Right ventricle myocardium inferior (tissue), 1 donor: ENCODE data around the gene HS6ST1. TPM values are rescaled to one million over a fixed set of nuclear protein-coding genes. Genes with fewer than 3 reads are reported as not detected.

ENCODE experiments used
- ATAC-seq: fragments of 200-7000 bp; cut with Tn5 transposase; one replicate; pipeline ENCODE4 v1.9.1; 2020; ENCODE audit warnings: mild to moderate bottlenecking, moderate library complexity
- DNase-seq: peaks from one replicate; pipeline ENCODE4 v3.0.0; 2021; ENCODE audit errors: missing footprints
- intact Hi-C: fragments of 100-400 bp; cut with DNase I; formaldehyde crosslinking; loops from one replicate; pipeline ENCODE4 v1.11.0; 2022
- total RNA-seq: library from RNA; stranded (reverse); fragmentation: NEBNext Ultra II Directional; extraction: Animal tissue kit (Norgen Biotek cat#: 25700); gene quantifications from one replicate; pipeline ENCODE4 v1.2.1, GENCODE V29; 2021
- donor health status: DM: no; HTN: yes; CAD: no; lungs with severe emphysema.

Gene HS6ST1
- total RNA-seq, 1 donor from 2014 or later: 34.9 TPM

DNA sequence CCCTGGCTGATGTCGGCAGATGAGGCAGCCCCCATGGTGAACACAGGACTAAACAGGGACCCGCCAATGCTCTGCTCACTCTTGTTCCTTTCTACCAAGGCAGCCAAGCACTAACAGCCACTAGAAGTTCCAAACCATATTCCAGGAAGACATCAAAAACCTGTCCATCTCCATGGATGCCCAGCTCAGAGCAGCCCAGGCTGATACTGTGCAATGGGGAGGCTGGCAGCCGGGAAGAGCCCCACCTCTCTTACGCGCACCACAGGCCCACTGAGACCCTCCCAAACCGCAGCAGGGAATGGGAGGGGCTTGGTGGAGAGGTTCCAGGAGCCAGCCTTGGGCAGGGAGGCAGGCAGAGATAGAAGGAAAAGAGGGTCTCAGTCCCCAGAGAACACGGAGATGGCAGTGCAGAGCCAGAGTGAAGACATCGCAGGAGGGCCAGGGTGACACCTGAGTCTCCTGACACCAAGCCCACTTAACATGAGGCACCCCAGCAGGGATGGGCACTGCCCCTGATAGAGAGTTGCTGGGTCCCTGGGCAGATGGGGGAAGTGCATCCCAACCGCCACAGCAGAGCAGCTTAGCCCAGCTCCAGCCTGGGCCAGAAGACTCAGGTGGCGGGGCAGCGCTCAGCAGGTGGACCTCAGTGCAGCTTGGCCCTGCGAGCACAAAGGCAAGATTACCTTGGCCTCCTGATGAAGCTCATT lies 3.4 kb downstream of the HS6ST1 start:
- intact Hi-C loops: no loop called here
- DNase-seq: peak; percentile 58
- ATAC-seq: no peak

GRCh38 chr2:128314348-128315121 lies 4.1 kb downstream of the HS6ST1 start:
- DNase-seq (peak; percentile 60), ATAC-seq (peak; percentile 17)
- intact Hi-C loops: no loop called here

GRCh38 chr2:128313931-128314347 lies 4.7 kb downstream of the HS6ST1 start:
- ATAC-seq (no peak), DNase-seq (peak; percentile 22)
- intact Hi-C loops: no loop called here

DNA sequence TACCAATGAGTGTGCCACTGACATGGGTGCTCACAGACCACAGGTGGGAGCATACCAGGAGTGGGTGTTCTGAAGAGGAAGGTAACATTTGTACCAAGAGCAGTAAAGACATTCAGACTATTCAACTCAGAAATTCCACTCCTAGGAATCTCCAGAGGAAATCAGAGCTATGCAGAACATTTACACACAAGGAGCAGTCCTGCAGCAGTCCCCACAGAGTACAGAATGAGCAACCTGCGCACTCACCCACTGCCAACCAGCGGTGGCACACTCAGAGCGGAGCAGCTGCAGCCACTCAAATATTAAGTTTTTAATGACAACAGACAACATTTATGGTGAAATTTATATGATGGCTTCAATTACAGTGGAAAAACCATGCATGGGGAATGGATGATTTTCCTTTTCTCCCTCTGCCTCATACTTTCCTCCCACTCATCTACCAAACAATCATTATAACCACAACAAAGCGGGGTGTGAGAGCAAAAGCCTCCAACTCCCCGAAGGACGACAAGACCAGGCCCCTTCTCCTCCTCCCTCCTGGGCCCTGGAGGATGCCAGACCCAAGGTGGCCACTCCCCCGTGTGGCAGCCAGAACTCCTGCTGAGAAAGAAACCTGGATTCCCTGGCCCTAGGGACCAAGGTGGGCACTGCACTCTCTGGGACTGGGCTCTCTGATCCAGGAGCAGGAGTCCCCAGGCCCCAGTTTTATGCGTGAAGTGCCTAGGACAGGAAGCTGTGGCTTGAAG lies 5.4 kb downstream of the HS6ST1 start:
- intact Hi-C loops: no loop called here
- ATAC-seq: no peak

DNA sequence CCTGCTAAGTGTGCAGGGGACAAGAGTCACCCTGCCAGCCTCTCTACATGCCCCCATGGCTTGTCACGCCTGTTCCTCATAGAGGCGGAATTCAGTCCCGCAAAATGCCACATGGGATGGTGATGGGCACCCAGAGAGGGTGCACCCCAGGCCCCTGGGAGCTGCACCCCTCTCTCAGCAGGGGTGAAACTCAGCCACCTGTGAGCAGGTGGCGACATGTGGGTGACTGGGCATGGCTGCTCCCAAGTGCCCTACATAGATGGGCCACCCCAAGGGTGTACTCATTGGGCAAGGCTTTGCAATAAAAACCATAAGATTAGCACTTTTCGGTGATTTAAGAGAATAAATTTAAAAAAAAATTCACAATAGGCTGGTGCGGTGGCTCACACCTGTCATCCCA lies 6.3 kb downstream of the HS6ST1 start:
- intact Hi-C loops: no loop called here
- ATAC-seq (no peak), DNase-seq (peak; percentile 32)

More for the DNA sequence above, 5.4 kb downstream of the HS6ST1 start:
- DNase-seq: peak; percentile 49

- peak; percentile 41 for DNase-seq
- no peak for ATAC-seq
- intact Hi-C loops: no loop called here
These were observed 6.8 kb downstream of the HS6ST1 start for GRCh38 chr2:128311755-128312341.

DNA sequence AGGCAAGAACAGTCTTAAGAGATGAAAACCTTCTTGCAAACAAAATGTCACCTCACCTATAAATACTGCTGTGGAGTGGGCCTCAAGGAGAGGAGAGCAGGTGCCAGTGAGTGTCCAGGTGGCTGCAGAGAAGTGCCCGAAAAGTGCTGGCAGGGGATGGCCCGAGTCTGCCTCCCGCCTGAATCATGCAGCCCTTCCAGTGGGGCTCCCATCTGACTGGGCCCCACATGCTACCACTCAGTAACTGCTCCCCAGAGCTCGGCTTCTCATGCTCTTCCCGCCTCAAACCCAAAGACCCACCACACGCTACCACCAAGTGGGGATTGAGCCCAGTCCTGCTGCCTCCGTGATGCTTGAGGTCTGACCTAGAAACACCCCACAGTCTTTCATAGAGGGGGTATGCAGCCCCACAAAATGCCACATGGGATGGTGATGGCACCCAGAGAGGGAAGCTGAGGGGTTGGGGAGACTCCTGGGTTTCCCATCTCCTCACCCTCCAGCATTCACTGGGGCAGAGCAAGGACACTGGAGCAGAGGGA lies 7.4 kb downstream of the HS6ST1 start:
- ATAC-seq: no peak
- peak; percentile 26 for DNase-seq
- intact Hi-C loops: no loop called here

- DNase-seq (no peak), ATAC-seq (no peak)
- intact Hi-C loops: no loop called here
These were observed 7.9 kb downstream of the HS6ST1 start for GRCh38 chr2:128310761-128311160.

DNA sequence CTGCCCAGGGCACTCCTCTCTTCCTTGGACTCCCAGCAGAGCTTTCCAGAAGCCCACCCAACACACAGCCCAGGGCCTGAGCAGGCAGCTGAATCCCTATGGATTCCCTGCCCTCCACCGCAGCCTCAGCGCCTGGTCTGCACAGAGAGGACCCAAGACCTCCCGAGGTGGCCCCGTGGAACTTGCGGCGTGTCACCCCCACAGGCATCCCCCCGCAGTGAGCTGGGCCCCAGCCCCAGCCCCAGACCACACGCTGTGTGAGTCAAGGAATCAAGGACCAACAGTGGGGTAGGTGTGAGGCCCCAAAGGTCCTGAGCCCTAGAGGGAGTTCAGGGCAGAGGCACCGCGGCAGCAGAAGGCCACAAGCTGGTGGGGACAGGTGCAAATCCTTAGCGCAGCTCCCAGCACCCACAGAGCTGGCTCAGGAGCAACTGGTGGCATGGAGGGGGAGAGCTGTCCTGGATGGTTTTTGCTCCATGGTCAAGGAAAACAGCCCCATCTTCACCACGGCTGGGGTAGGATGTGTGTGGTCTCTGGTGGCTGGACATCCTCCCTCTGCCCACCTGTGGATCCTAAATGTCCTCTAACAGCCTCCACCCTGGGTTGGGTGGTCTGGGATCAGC lies 8.5 kb downstream of the HS6ST1 start:
- ATAC-seq (no peak), DNase-seq (peak; percentile 62)
- intact Hi-C loops: no loop called here

GRCh38 chr2:128309280-128310093 lies 9.2 kb downstream of the HS6ST1 start:
- DNase-seq (peak; percentile 70), ATAC-seq (peak; percentile 10)
- intact Hi-C loops: loop anchor here (5.0 kb wide), 1 partner anchor 127 kb away; no protein-coding TSS in a partner anchor

DNA sequence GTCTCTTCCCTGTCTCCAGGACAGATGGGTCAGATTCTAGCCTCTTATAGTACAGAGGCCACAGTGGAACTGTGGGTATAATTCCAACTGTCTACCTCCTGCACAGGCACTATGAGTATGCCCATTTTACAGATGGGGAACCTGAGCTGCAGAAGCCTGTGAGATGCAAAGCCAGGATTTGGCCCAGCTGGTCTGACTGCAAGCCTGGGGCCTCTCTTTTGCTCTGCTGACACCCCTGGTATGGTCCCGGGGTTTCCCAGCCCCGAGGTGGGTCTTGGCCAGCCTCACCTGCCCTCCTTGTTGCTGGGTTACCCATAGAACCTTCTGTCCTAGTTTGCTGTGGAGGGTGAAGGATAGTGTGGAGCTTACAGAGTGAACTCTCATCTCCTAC lies 9.8 kb downstream of the HS6ST1 start:
- DNase-seq (no peak), ATAC-seq (no peak)
- intact Hi-C loops: loop anchor here (5.0 kb wide), 1 partner anchor 127 kb away; no protein-coding TSS in a partner anchor

DNA sequence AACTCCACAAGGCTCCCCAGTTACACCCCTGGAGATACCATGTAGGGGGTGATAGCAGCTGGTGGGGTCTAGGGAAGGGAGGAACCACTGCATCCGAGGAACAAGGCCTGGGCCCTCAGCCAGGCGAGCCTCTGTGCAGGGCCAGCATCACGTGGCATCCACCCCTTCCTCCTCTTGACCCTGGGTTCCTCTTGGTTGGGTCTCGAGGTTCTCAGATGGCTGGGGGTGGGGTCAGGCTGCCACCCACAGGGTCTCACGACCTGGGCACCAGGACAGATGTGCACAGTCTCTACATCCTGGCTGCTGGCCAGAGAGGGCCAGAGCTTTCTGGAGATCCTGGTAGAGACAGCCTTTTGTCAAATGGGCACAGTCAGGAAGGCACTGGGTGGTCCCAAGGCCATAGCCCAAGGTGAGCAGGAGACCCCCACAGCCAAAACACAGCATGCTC lies 10.4 kb downstream of the HS6ST1 start:
- ATAC-seq (no peak), DNase-seq (peak; percentile 71)
- intact Hi-C loops: loop anchor here (5.0 kb wide), 1 partner anchor 126 kb away; no protein-coding TSS in a partner anchor

DNA sequence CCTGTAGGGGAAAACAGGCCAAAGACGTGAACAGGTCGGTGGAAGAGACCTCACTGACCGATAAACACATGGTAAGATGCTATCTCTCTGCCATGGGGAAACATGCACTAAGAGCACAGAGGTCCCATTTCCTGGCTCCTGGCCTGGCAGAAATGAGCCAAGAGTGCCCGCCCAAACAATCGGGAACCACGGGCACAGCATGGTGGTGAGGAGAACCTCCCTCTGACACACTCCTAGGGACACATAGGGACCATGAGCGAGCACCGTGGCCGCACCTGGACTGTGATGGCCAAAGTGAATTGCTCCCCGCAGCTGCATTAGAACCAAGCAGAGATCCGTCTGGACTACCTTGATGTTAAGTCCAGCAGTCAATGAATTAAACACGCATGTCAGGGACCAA lies 11.1 kb downstream of the HS6ST1 start:
- peak; percentile 49 for DNase-seq
- no peak for ATAC-seq
- intact Hi-C loops: loop anchor here (5.0 kb wide), 1 partner anchor 125 kb away; no protein-coding TSS in a partner anchor

DNA sequence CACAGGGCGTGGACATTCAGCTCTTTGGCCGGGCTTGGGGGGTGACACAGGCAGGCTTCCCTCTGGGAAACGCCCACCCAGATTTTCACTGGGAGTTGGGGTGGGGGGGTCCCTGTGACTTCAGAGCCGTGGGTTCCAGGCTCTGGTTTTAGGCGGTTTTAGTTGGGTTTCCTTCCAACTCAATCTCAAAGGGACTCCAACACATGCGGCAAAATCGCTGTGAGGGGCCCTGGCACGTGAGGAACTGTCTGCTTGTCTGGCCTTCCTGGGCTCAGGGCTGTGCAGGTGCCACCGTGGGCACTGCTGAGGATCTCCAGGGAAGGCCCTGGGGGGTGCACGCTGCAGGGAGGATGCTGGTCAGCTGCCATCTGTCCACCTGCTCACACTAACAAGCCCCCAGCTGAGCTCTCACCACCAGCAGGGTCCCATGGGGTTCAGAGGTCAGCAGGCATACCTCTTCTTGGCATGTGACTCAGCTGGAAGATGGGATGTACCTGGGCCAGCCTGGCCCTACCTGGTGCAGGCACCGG lies 11.7 kb downstream of the HS6ST1 start:
- DNase-seq (peak; percentile 64), ATAC-seq (no peak)
- intact Hi-C loops: loop anchor here (5.0 kb wide), 1 partner anchor 125 kb away; no protein-coding TSS in a partner anchor

DNA sequence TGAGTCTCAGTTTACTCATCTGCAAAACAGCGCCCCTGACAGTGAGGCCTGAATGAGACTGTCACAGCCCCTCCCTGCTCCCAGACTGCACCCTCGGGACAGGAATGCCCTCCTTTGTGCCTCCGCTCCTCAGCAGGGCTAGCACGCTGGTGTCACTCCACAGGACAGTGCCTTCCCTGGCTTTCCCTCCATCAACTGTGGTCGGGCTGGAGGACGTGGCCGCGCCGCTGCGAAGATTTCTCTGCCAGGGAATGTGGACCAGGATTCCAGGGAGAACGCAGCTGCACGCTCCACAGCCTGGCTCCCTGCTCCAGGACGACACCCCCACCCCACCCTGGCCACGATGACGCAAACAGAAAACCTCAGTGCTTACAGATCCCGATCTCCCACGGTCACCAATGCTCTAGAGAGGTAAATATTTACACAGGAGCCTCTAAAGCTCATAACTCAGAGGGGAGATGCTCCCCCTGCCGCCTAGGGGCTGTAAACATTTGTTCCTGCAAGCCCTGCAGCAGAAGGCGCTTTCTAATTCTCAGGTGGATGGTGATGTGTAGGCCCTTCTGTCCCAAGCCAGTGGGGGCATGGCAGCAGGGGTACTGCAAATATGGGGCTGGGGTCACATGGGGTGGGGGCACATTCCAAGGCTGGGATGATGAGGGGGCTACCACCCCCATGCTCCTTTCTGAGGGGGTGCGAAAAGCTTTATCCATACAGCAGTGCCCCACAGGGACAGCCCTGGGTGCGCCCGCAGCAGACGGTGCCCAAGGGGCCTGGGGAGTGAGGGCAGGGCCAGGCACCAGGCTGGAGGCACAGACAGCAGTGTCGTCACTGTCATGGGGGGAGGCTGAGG lies 12.4 kb downstream of the HS6ST1 start:
- DNase-seq (peak; percentile 78), ATAC-seq (peak; percentile 45)
- intact Hi-C loops: loop anchor here (5.0 kb wide), 1 partner anchor 124 kb away; no protein-coding TSS in a partner anchor

GRCh38 chr2:128305555-128306080 lies 13.1 kb downstream of the HS6ST1 start:
- intact Hi-C loops: loop anchor here (2.0 to 5.0 kb wide), 2 partner anchors 73 to 123 kb away; no protein-coding TSS in a partner anchor
- ATAC-seq (peak; percentile 3), DNase-seq (peak; percentile 66)
